Activated CD8-positive, alpha-beta T cell treated with anti-CD3 and anti-CD28 coated beads, Interleukin-2, amount 10 ng/mL, durations not matched to agents 7 days and 5 days (primary cell): ENCODE data around the gene SFTPD. TPM values are rescaled to one million over a fixed set of nuclear protein-coding genes. Genes with fewer than 3 reads are reported as not detected.

Experiments used
- total RNA-seq, 2 experiments: library from RNA; stranded (reverse); gene quantifications; one replicate each; pipeline ENCODE4 v1.2.3, GENCODE V29; 2021

SFTPD gene
- total RNA-seq, 2 experiments from 2014 or later, result not detected

Other genes starting within 250 kb of the SFTPD start
- gene NUTM2B, start 245.9 kb downstream of the SFTPD start, total RNA-seq, result 1 to 10 TPM in 1 of 2 experiments, under 1 TPM in 1; 0.87 to 1.4 TPM
- gene NUTM2E, start 122.4 kb downstream of the SFTPD start, total RNA-seq, result under 1 TPM; 0.11 to 0.13 TPM
- gene TMEM254, start 129.6 kb upstream of the SFTPD start, total RNA-seq, result 1 to 10 TPM; 9.6 to 9.9 TPM
- not detected for gene PLAC9, start 183.6 kb upstream of the SFTPD start, total RNA-seq